Measurements from ENCODE around the gene TRIM38. TPM values are rescaled to one million over a fixed set of nuclear protein-coding genes. Genes with fewer than 3 reads are reported as not detected.

TRIM38 gene
- total and polyA plus RNA-seq, 2 of the 13 experiments (the other 11 are each of a cell fraction or from before 2014, with no cell fraction given), result 2.5 to 3.1 TPM

DNA sequence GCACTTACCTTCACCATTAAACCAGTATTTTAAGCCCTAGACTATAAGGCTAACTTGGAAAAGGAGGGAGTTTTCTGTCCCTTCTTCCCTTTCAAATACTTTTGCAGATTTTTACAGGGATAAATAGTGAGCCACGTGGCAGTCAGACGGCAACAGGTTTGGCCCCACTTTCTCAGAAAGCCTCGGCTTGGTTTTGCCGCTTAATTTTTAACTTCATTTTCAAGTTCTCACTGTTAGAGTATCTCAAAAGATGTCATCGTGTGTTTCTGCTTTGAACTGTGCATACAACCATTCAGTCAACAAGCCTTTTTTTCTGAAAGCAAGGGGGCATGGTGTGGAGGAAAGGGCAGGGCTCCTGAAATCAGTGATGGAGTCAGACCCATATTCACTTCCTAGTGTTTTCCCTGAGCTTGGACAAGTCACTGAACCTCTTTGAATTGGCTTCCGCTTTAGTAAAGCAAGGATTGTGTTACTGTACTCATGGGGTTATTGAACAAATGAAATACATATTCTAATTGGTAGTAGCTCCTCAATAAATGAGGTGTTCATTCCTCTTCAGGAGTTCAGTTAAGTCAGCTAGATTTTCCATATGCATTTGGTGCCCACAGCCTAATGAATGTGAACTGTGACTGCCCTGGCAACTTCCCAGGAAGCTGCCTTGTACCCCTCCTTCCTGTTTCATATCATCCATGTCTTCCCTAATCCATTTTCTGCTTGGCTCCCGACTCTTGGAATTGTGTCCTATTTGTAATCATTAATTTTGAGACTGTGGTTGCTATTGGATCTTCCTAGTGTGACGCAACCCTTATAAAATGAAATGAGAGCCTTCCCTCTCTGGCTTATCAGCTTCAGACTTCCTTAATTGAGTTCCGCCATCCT, 31.8 kb upstream of the TRIM38 start, which contains the start of gene SLC17A2 (continued):
- no peak for TF ChIP-seq ZHX1 (CRISPR knock-in tag; IDR thresholded peaks at IDR 0.05; ENCODE audit: low read depth)
- no peak for TF ChIP-seq ZNF382 (CRISPR knock-in tag; IDR thresholded peaks at IDR 0.05; ENCODE audit: borderline replicate concordance)
- no peak for TF ChIP-seq ELK4 (CRISPR knock-in tag; IDR thresholded peaks at IDR 0.05; ENCODE audit: borderline replicate concordance)
- TF ChIP-seq BRF2 (CRISPR knock-in tag; IDR thresholded peaks at IDR 0.05), result peak; percentile 68; the same call in 1 of the 2 replicates
- 0 out of 2 replicates have a peak, but pooled peaks have one; percentile 32 for TF ChIP-seq RFXANK (CRISPR knock-in tag; IDR thresholded peaks at IDR 0.05)
- no peak for TF ChIP-seq ZNF33A (CRISPR knock-in tag; IDR thresholded peaks at IDR 0.05; ENCODE audit: borderline replicate concordance)
- no peak for TF ChIP-seq SMAD1 (CRISPR knock-in tag; IDR thresholded peaks at IDR 0.05; ENCODE audit: borderline replicate concordance, low read depth)
- TF ChIP-seq KMT2B (CRISPR knock-in tag; IDR thresholded peaks at IDR 0.05), result 0 out of 2 replicates have a peak, but pooled peaks have one; percentile 36
- TF ChIP-seq MED1 (CRISPR knock-in tag; IDR thresholded peaks at IDR 0.05), result peak; percentile 93
- no peak for TF ChIP-seq ZNF672 (CRISPR knock-in tag; IDR thresholded peaks at IDR 0.05)
- TF ChIP-seq ASH2L (IDR thresholded peaks at IDR 0.05; ENCODE audit: insufficient read length, low read depth, low read length), result peak; percentile 67
- no peak for TF ChIP-seq DNMT3B (CRISPR knock-in tag; conservative IDR thresholded peaks at IDR 0.05)
- TF ChIP-seq ZBTB7A (CRISPR knock-in tag; IDR thresholded peaks at IDR 0.05), result no peak
- TF ChIP-seq STAG1 (CRISPR knock-in tag; IDR thresholded peaks at IDR 0.05), result no peak
- no peak for TF ChIP-seq ZNF629 (CRISPR knock-in tag; conservative IDR thresholded peaks at IDR 0.05)
- TF ChIP-seq, protein P1, sequence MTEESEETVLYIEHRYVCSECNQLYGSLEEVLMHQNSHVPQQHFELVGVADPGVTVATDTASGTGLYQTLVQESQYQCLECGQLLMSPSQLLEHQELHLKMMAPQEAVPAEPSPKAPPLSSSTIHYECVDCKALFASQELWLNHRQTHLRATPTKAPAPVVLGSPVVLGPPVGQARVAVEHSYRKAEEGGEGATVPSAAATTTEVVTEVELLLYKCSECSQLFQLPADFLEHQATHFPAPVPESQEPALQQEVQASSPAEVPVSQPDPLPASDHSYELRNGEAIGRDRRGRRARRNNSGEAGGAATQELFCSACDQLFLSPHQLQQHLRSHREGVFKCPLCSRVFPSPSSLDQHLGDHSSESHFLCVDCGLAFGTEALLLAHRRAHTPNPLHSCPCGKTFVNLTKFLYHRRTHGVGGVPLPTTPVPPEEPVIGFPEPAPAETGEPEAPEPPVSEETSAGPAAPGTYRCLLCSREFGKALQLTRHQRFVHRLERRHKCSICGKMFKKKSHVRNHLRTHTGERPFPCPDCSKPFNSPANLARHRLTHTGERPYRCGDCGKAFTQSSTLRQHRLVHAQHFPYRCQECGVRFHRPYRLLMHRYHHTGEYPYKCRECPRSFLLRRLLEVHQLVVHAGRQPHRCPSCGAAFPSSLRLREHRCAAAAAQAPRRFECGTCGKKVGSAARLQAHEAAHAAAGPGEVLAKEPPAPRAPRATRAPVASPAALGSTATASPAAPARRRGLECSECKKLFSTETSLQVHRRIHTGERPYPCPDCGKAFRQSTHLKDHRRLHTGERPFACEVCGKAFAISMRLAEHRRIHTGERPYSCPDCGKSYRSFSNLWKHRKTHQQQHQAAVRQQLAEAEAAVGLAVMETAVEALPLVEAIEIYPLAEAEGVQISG (CRISPR knock-in tag; IDR thresholded peaks at IDR 0.05), result peak; percentile 24; the same call in 1 of the 2 replicates
- no peak for TF ChIP-seq HMG20B (CRISPR knock-in tag; conservative IDR thresholded peaks at IDR 0.05)
- TF ChIP-seq ZFP36L1 (CRISPR knock-in tag; IDR thresholded peaks at IDR 0.05), result peak; percentile 87; the same call in 1 of the 2 replicates
- TF ChIP-seq ZKSCAN8 (CRISPR knock-in tag; IDR thresholded peaks at IDR 0.05; ENCODE audit: borderline replicate concordance), result peak; percentile 35; the same call in 1 of the 2 replicates
- TF ChIP-seq ZNF367 (CRISPR knock-in tag; IDR thresholded peaks at IDR 0.05; ENCODE audit: borderline replicate concordance), result no peak
